Activated CD4-positive, alpha-beta T cell treated with anti-CD3 and anti-CD28 coated beads, Interleukin-2, amount 50 U/mL, for 48 hours (primary cell): Measurements from ENCODE around the gene ANO8.
A peak's percentile ranks its signal among the peaks of the same experiment; 100 is the strongest.

Source experiments
- DNase-seq, 2 experiments: peaks; one replicate each; pipeline ENCODE4 v3.0.0-alpha.2; 2020

ANO8 gene

DNA sequence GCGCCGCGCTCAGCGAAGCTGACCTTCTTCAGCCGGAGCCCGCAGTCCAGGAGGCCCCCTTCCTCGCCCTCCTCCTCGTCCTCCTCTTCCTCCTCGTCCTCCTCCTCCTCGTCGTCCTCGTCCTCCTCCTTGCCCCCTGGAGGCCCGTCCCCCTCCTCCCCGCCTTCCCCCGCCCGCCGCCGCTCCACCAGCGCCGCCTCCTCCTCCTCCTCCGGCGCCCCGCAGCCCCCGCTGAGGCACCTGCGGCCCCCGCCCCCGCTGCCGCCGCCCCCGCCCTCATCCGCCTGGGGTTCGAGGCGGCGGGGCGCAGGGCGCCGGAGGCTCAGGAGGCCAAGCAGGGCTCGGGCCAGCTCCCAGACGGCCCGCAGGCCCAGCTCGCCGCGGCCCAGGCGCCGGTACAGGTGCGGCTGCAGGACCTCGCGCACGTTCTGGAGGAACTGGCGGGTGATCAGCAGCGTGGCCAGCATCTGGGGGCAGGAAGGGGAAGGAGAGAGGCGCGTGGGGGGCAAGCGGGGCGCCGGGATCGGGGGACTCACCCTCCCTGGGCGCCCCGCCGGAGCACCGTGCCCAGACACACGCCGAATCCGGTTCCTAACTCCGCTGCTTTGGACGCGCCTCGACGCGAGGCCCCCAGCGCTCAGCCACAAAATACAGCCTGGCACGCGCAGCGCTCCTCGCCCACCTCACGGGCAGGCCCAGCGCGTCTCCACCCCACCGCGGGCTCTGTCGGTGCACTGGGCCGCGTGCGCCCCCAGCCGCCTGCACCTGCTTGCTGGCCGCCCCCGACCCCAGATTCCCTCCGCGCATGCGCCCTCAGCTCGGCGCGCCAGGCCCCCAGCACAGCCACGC is 5.9 kb downstream of the ANO8 start:
- DNase-seq, result no peak

DNA sequence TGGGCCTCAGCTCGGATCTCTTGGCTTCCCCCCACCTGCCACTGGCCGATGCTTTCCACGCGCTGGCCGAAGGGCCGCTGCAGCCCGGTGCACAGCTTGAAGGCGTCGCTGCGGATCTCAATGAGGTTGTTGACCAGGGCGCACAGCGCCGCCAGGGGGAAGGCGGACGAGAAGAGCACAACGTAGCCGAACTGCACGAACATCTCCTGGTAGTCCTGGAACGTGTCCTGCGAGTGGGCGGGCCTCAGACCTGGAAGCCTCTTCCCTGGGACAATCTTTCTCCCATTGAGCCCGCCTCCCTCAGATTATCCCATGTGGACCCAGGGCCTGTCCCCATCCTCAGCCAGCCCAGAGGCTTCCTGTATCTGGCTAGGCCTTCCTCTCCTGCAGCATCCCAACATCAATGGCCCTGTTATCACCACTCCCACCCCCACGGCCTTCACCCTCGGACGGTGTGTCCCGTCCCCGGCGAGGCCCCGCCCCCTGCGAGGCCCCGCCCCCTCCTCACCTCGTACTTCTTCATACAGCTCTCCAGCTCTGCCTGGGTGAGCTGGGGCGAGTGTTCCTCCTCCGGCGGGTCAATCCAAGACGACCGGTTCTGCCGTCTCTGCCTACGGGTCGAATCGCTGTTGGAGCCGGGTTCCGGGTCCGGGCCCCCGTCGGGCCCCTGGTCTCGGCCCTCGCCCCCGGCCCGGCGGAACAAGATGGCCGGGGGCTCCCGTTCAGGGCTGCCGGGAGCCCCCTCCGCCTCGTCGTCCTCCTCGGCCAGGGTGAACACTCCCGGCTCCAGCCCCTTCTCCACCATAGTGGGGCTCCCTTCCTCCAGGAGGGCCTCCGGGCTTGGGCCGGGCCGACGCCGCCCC is 6.8 kb downstream of the ANO8 start:
- peak; percentile 62 to 63 for DNase-seq

DNA sequence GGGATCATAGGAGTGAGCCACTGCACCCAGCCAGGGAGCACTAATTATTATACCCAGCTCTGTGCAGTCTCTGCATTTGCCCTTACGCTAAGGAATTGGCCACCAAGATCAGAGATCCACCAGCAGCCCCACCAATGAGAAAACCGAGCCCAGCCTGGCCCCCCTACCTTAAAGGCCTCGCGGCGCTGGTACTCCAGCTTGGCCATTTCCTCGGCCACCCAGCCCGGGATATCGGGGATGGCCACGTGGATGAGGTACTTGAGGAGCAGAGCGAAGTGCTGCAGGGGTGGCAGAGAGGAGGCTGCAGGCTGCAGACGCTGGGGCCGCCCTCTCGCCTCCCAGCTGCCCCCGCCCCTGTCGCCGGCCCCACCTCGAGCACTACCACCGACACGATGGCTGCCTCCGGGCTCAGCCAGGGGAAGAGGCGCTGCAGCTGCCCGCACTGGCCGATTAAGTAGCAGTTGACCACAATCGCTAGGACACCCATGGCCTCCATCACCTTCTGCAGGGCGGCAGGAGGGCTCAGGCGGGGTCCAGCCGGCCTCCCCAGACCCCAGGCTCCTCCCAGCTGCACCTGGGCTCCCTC is 7.5 kb downstream of the ANO8 start:
- DNase-seq, result no peak

DNA sequence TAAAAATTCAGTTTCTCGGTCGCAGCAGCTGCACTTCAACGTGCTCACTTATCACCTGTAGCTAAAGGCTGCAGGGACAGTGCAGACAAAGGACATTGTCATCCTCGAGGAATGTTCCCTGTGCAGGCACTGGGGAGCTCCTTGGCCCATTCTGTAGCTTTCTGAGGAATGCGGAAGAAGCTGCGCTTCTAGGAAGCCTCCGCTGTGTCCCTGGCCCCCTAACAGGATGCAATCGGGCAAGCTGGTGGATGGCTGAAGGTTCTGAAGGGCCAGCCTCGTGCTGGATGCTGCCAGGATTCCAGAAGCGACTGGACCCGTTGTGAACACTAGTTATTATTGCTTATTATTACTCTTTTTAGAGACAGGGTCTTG is 8.1 kb downstream of the ANO8 start:
- no peak for DNase-seq

DNA sequence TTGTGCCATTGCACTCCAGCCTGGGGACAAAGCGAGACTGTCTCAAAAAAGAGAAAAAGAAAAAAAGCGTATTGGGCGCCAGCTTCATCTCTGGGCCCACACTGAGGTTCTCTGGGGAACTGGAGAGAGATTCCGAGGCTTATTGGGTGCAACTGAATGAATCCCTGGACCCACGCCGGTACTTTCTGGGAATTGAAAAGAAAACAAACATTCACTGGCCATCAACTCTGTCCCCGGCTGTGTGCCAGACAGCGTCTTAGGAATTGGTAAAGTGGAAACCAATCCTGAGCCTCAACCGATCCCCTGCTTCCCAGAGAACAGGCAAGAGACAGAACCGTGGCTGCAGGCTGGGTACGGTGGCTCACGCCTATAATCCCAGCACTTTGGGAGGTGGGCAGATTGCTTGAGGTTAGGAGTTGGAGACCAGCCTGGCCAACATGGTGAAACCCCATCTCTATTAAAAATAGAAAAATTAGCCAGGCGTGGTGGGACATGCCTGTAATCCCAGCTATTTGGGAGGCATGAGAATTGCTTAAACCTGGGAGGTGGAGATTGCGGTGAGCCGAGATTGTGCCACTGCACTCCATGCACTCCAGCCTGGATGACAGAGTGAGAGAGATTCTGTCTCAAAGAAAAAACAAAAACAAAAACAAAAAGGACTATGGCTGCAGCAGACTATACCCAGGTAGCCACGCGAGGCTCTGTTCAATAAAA is 8.6 kb downstream of the ANO8 start:
- no peak for DNase-seq

DNA sequence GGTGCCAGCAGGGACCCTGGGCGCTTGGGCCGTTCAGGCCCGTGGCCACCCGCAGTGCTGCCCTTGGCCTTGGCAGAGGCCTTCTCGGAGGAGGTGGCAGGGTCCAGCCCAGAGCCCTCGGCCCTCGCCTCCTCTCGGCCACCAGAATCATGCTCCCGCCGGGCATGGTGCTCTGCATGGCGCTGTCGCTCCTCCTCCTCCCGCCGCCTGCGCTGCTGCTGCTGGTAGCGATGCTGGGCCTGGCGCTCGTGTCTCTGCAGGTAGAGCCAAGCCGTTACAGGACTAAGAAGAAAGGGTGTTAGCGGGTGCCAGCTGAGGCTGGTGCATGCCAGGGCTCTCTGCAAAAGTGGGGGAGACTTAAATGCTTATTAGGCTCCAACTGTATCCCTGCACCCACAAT is 9.5 kb downstream of the ANO8 start:
- DNase-seq, result no peak

DNA sequence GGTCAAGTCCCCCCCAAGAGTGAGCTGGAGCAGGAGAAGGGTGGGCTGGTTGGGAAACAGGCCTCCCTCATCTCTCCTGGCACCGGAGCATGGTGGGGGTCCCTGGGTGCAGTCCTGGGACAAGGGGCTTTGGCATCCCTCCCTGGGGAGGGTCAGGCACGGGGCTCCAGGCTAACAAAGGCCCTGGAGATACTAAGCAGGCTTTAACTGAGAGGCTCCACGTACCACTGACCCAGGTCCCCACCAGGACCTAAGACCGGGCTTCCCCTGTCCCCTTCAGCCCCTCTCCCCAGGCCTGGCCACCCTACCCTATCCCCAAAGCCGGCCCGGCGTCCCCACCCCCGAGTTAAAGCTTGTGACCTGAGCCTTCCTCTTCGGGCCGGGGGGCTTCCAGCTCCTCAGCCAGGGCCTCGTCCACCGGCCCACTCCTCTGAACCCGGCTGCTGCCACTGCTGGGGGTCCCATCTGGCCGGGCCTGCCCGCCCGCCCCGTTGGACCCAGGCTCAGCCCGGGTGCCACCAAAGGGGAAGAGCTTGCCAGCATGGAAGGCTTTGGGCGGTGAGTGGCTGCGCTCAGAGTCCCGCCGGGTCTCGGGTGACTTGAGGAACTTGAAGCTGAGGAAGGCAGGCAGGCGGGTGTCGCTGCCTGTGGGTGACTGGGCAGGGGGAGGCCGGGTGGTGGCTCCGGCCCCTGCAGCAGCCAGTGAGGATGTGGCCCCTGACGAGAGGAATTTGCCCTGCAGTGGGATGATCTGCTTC is 10.1 kb downstream of the ANO8 start:
- DNase-seq, result no peak

DNA sequence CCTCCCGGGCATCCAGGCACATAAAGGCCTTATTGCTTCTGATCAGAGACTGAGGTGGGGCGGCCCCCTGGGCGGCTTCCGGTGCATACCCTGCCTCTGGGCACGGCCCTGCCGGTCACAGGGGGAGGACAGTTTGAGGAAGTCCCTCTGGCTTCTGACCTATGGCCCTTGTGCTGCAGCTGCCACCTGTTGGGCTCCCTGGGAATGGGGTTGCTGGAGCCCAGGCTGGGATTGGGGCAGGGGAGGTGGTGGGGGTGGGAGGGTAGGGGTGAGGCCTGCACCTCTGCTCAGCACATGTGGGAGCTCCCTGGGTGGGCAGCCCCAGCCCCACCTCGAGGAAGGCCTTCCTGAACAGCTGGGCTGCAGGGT is 10.7 kb downstream of the ANO8 start:
- no peak for DNase-seq

DNA sequence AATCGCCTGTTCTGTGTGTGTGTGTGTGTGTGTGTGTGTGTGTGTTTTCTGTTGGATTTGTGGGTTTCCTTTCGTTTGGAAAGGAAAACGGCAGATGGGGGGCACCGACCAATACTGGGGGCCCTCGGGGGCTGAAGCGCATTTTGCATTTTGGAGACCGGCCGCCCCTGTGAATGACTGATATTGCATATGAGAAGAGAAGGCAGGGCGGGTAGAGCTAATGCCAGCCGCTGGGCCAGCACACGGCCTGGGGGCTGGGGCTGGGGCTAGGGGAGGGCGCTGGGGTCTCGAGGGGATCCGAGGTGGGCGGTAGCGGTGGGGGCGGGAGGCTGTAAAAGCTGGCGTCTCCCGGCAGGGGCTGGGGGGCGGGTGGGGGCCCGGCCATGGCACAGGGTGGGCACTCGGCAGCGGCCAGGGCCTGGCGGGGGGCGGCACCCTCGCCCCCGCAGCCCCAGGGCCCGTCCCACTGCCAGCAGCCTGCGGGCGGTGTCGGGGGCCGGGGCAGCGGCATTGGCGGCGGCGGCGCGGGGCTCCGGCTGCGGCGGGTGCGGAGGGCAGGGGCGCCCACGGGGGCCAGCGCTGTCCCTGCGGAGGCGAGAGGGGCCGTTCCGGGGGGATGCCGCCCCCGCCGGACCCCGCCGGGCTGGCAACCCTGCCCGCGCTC is 11.2 kb downstream of the ANO8 start:
- DNase-seq, result no peak

DNA sequence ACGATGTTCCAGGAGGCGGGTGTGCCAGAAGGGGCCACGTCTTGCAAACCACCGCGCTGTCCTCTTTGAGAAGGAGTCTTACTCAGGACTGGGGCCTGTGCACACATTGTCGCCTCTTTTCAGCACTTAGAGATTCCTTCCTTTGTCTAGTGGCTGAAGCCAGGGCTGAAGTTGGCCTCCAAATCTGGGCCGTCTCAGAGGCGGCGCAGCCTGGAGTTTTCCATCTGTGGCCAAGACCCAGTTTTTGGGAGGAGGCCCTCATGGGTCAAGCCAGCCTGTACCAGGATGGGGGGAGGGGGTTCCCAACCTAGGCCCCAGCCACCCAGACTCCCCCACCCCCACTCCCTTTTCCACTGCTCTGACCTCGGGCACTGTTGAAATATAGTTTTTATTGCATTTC is 11.8 kb downstream of the ANO8 start:
- DNase-seq, result no peak

DNA sequence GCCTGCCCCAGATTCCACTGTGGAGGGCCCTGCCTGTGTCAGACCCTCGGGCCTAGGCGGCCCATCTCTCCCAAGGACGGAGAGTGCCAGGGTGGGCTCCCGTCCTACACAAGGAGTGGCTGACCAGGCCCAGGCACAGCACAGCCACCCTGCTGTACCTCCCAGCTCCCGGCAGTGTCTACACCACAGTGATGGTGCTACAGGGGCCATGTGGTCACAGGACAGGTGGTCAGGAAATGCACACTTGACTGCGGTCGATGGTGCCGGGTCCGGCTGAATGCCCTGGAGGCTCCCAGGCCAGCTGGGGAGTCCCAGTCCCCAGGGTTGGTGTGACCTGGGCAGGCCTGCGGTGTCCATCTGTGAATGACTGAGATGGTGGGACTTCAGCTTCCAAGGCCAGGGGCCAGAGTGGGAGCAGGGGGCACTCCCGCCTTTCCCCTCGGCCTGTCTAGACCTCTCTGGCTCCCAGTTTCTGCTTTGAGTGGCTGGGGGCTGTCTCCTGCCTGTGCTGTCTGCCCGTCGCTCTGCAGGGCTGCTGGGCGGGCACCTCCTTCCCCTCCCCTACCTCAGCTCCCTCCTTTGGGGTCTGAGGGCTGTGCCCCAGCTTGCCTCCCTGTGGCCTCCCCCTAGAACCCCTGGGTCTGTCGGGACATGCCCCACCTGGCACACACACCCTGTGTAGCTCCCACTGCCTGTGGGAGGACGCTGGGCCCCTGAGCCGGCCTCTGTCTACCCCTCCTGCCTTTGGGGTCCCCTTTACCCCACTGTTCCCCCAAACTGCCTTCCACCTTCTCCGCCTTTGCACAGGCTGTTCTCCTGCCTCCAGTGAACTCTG is 12.8 kb downstream of the ANO8 start:
- no peak for DNase-seq

DNA sequence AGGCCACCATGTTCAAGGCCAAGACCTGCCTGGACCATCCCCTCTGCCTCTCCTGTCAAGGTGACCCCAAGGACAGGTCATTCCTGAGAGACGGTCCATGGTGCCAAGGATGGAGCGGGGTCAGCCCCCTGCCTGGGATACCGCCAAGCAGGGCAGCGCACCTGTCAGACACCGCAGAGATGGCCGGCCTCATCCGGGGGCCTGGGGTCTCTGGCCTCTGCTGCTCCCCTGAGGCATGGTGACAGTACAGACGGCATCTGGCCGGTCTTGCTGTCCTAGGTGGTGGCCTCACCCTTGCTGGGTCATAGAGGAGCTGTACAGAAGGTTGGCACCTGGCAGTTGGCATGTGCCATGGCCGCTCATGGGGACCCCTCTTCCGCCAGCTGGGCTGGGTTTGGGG is 14.2 kb downstream of the ANO8 start:
- DNase-seq, result no peak

DNA sequence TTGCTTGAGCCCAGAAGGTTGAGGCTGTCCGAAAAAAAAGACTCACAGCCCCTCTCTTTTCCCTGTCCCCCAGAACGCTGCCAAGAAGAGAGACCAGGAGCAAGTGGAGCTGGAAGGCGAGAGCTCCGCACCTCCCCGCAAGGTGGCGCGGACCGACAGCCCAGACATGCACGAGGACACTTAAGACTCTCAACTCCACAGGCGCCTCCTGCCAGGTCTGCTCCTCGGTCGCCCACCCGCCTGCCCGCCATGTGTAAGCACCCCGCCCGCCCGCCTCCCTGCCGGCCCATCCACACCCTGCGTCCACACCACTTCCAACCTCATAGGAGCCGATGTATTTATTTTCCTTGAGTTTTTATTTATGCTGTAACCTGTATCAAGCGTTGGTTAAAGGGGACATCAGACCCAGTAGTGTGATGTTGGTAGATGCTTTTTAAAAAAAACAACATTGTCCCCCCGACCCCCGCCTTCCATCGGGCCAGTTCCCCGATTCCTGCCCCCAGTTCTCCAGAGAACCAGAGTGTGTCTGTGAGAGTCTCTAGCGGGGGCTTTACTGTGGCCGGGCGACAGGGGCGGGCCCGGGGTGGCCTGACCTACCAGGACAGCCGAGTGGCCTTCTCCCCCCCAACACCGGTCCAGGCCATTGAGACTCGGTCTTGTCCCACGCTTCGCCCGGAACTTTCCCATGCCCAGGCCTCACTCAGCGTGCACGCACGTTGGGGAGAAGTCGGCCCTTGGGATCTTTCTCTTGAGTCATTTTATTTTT is 15.0 kb downstream of the ANO8 start:
- DNase-seq, result no peak

DNA sequence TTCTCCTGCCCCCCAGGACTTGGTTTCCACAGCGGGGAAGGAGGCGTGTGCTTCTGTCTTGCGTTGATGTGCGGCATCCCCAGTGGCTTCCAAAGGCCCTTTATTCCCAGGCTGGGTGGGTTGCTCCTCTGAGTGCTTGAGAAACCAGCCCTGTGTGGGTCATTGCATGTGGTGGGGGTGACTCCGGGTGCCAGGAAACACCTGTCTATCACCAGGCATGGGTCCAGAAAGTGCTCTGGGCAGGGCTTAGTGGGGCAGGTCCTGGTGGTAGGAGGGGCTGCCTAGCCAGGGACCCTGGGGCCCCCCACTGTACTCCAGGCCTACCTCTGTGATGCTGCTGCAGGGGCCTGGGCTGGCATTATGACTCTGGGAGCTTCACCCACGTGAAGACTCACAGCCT is 15.7 kb downstream of the ANO8 start:
- DNase-seq, result no peak

DNA sequence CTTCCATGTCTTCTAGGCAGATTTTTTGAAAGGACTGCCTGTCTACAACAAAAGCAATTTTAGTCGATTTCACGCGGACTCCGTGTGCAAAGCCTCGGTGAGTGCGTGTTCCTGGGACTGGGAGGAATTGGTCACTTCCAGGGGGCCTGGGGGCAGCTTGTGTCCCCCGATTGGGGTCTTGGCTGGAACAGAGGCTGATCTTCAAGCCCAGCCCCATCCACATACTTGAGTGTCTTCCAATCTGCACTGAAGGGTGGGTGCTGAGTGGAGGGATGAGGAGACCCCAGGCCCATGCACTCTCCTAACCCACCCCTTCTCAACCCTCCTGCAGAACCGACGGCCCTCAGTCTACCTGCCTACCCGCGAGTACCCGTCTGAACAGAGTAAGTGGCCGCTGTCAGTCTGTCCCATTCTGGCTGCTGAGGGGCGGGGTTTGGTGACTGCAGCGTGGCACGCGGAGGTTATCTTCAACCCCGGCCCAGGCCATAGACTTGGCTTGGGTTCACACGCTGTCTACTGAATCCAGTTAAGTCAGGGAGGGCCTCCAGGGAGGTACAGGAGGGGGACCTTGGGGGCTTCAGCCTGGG is 20.6 kb downstream of the ANO8 start:
- no peak for DNase-seq

DNA sequence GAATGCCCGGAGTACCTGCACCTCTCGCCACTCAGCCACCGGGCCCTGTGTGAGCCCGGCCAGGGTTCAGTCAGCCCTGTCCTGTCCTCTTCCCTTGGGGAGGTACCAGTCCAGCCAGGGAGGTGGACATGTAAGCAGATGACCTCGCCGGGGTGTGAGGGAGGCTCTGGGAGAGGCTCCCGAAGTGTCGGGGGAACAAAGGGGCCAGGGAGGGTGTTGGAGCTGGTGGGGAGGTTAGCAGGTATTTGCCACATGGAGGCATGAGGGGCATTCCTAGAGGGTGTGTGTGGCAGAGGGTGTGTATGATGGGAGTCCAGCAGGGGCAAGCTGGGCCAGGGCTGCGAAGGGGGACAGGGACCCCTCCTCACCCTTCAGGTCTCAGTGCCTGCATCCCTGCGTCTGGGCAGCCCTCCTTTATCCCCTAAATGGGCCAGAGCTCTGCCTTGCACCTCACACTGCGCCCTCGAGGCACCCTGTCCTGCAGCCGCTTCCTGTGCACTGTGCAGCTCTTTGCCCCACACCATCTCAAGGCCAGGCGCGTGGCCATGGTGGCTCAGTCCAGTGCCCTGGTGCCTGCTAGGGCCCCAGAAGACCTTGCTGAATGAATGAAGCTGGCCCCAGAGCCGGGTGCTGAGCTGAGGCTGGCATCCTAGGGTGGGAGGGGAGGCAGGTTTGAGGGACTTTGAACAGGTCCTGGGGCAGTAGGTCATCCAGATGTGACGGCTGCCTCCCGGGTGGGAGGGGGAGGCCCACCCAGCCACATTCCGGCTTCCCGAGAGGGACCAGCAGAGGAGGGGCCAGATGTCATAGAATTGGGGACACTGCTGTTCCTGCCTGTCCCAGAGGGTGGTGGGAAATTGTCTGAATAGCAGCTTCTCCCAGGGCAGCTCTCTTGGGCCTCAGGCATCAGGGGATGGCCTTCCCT is 22.2 kb downstream of the ANO8 start:
- no peak for DNase-seq

DNA sequence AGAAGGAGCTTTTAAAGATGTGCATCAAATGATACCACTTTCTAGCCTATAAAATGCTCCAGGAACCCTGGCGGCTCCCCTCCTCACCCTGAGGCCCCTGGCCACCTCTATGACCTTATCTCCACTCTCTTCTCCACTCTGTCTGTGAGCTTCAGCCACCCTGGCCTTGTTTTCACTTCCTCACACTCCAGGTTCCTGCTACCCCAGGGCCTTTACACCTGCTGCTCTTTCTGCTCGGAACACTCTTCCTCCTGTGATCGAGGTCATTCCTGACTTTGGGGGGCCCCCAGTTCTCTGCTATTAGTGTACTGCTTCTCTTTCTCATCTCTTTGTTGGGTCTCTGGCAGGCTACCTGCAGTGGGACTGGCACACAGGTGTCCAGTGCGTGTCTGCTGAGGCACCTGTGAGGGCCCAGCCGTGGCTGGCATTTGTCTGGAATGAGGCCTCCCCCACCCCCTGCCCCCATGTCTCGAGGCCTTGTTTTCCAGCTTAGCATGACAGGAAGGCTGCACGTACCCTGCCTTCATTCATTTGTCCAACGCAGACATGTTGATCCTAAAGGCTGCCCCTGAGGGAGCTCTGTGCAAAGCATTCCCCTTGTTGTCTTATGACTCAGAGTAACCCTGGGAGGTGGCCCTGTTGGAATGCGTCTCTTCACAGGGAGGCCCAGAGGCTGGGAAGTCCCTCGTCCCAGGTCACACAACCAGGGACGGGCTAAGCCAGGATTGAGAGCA is 23.0 kb downstream of the ANO8 start:
- no peak for DNase-seq

DNA sequence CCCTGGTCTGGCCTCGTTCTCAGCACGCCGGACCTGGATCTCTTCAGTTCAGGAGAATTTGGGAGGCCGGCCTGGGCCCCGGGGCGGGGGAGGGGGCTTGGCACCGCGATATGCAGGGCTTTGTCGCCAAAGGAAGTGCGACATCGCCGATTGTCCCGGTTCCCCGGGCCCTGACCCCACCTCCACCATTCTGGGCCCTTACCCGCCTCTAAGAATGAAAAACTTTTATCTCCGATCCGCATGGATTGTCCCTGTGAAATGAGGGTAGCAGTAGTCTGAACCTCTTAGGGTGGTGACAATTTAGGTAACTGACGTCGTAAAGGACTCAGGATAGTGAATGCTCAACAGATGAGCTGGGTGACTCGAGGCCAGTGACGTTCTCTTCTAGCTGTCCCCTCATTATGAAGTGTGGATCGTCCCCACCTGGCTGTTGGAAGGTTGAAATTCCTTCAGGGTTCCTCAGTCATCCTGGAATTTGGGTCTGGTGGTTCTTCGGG is 24.6 kb downstream of the ANO8 start:
- peak in 1 of 2 experiments; percentile 23 for DNase-seq
